Right forelimb (tissue), 1 donor: ENCODE results near the gene SHB.

Source experiments
- DNase-seq: peaks from one replicate; pipeline ENCODE4 v3.0.0-alpha.2; 2018

The SHB gene

GRCh38 chr9:38041564-38042243, 27.3 kb downstream of the SHB start:
- no peak for DNase-seq

DNA sequence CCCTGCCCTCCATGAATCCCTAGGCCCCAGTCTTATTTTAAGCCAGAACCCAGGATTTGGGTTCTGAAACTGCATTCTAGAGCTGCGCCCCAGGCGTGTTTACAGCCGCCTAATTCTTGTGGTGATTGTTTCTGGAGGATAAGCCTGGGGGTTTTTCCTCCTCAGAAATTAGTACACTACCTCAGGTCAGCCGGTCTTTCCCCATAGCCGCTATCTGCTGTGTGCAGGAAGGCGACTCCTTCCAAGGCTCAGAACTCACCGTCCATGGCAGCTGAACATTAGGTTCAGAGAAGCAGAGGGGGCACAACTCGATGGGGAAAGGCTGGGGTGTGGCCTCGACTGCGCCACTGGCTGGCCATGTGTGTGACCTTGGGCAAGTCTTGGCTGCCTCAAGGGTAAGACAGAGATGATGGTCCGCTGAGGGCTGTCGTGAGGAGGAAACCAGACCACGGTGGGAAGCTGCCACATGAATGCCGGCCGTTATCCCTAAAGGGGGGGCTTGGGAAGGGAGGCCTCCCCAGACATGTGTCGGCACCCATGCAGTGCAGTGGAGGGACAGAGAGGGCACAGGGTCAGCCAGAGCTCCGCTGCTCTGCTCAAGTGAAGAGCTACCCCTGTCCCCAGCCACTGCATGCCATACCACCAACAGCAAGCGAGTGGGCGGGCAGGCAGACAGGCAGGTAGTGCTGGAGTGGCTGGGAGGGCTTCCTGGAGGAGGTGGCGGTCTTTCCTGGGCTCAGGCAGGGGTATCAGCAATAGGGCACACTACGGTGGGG, 28.9 kb downstream of the SHB start:
- no peak for DNase-seq

DNA sequence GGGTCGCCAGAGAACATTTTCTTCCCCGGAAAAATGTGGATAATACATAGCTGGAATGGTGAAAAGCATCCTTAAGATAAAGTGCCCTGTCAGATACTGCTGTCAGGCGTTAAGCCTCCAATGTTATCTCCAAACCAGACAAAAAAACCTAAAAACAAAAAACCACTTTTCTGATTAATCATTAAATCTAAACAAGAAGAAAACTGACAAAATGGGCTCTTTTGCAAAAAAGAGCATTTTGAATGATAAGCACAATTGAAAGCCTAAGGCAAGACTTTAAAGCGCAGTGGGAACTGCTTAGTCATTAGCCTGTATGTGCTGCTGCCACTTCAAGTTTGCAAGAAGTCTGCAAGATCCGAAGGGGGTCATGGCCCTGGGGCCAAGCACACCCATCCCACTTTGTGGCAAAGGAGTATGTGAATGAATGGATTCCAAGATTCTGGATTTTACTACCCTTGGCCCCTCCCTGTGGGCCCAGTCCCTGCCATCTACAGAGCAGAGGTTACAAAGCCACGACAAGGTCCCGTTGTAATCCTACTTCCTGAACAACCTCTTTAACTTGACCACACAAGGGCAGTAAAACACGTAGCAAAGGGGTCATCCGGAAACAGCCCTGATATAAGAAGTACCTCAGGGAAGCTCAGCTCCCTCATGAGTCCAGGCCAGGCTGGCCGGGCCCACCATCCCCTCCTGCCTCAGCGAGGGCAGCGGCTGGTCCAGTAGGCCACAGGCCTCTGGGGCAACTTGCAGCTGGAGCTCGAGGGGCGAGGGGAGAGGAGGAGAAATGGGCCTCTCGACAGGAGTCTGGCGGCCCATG, 29.7 kb downstream of the SHB start:
- DNase-seq, result no peak

DNA sequence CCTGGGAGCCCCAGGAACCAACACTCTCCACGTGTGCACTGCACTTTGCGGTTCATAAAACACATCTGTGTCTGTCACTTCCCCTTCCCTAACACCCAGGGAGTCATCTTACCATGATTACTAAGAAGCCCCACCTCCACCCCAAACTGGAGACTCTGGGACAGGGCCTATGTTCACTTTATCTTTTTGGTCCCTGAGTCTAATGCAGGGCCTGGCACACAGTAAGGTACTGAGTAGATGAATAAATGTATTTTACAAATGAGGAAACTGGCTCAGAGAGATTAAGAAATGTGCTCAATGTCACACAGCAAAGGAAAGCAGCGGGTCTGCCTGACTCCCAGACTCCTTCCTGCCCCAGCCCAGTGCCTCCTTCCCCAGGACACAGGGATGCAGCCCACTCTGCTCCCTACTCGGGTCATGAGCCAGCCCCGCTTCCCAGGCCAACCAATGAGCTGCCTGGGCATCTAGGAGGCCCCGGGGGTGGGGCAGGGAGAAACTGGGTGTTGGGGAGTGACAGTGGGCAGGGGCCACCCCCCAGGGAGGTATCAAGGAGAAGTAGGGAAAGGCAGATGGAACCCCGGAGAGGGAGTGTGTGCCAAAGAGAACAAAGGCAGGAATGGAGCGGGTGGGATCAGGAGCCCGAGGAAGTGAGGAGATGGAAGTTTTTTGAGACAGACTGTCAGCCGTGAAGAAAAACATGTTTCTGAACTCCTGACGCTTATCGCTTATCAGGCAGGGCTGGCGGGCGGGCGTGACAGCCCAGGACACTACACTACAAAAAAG, 30.5 kb downstream of the SHB start:
- DNase-seq, result no peak

DNA sequence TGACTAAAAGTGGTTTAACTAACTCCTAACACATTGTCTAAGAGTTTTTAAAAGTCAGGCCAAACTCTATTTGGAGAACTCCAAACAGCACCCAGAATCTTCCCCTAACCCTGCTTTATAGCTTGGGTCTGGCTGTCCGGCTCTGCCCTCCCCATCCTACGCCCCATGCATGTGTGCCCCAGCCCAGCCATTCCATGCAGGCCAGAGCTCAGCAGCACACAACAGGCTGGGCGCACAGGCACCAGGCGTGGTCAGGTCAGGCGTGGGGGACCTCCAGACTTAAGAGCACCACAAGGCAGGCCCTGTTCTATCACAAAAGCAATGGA, 31.1 kb downstream of the SHB start:
- no peak for DNase-seq

- DNase-seq, result no peak
These were observed 32.5 kb downstream of the SHB start for GRCh38 chr9:38036359-38037084.

GRCh38 chr9:38035873-38036272, 33.2 kb downstream of the SHB start:
- DNase-seq, result no peak

- DNase-seq, result no peak
These were observed 35.1 kb downstream of the SHB start for GRCh38 chr9:38033941-38034340.

GRCh38 chr9:38032266-38033110, 36.5 kb downstream of the SHB start:
- DNase-seq, result no peak

- no peak for DNase-seq
These were observed 37.4 kb downstream of the SHB start for GRCh38 chr9:38031594-38031993.

DNA sequence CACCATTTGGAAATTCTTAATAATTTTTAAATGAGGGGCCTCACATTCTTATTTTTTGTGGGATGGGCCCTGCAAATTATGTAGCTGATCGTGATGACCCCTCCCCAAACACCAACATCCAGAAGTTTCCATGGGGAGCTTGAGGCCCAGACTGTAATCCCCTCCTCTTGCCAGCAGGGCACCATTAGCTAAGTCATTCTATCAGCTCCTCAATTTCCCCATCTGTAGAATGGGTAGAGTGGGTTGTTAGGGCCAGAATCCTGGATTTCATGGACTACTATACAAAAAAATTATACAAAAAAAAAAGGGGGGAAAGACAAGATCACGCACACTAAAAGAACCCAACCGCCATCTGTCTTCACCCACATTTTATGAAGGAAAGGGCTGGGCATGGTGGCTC, 38.4 kb downstream of the SHB start:
- DNase-seq, result no peak

- DNase-seq, result no peak
These were observed 39.0 kb downstream of the SHB start for GRCh38 chr9:38029915-38030638.

GRCh38 chr9:38027714-38028113, 41.3 kb downstream of the SHB start:
- no peak for DNase-seq

DNA sequence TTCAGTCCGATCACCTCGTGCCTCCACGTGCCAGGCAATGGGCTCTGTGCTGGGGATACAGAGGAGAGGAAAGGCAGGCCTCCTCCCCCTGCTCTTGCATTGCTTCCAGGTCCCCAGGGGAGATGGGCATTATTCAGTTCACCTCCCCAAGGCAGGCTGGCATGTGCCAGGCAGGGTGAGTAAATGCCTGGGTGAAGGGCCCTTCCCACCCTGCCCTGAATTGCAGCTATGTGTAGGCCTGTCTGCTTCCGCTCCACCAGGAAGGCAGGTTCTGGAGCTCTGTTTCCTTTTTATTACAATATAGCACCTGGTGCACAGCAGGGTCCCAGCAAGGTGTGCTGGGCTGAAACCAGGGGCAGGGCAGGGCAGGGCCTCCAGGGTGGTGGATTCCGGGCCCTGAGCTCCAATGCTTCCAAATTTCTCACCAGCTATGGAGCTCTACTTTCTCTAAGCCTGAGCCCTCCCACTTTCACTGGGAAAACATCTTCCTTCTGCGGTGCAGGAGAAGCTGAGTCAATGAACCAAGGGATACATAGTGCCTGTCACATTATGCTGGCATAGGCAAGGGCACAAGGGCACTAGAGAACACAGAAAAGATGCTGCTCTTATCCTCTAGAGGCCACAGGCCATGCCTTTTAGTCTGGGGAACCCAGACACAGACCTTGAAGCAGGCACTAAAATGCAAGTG, 42.0 kb downstream of the SHB start:
- no peak for DNase-seq

GRCh38 chr9:38026021-38026809, 42.8 kb downstream of the SHB start:
- DNase-seq, result no peak

GRCh38 chr9:38025166-38025565, 43.9 kb downstream of the SHB start:
- no peak for DNase-seq

- DNase-seq, result peak; percentile 68
These were observed 44.9 kb downstream of the SHB start for GRCh38 chr9:38024036-38024681.

DNA sequence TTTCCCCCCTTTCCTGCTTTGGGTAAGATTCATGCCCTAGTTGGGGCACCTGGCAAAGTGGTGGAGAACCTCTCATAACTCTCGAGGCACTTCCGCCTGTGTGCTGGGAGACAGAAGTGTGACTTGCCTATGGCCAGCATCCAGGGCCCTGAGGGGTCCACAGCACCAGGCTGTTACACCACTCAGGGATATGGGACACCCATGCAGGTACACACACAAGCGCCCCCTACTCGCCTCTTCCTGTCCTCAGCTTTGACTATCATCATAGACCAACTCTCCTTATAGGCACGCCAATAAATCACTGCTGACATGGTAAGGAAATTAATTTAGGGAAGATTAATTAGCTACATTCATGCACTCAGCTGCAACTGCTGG, 45.4 kb downstream of the SHB start:
- DNase-seq, result no peak

GRCh38 chr9:38022995-38023394, 46.0 kb downstream of the SHB start:
- DNase-seq, result no peak
